HS-27A (cell line): ENCODE data around the gene REST.
"Not testable (repeated sequence)": the region's sequence is repeated elsewhere in the genome, so short reads cannot be mapped to it uniquely, and the experiment has no call there.

Experiments used
- DNase-seq: peaks from one replicate; pipeline ENCODE4 v3.0.0-alpha.2; 2012; ENCODE audit warnings: low read depth, missing footprints

The REST gene

GRCh38 chr4:56908206-56909085 is 746 bp downstream of the REST start:
- peak; percentile 35 for DNase-seq

- peak; percentile 43 for DNase-seq
These were observed 1.6 kb downstream of the REST start for GRCh38 chr4:56909086-56909894.

GRCh38 chr4:56910172-56910967 is 2.7 kb downstream of the REST start:
- DNase-seq, result no peak

GRCh38 chr4:56914336-56914735 is 6.6 kb downstream of the REST start:
- no peak for DNase-seq

GRCh38 chr4:56914977-56915376 is 7.3 kb downstream of the REST start:
- not testable (repeated sequence) for DNase-seq

- no peak for DNase-seq
These were observed 19.5 kb downstream of the REST start for GRCh38 chr4:56927196-56927595.

GRCh38 chr4:56930638-56931037 is 22.9 kb downstream of the REST start:
- DNase-seq, result no peak

- DNase-seq, result no peak
These were observed 24.2 kb downstream of the REST start for GRCh38 chr4:56931924-56932323.

- DNase-seq, result peak; percentile 90
These were observed 29.6 kb downstream of the REST start for GRCh38 chr4:56937262-56937661.

GRCh38 chr4:56939826-56940225 is 32.1 kb downstream of the REST start:
- DNase-seq, result not testable (repeated sequence)

- DNase-seq, result no peak
These were observed 32.7 kb downstream of the REST start for GRCh38 chr4:56940403-56940802.

- DNase-seq, result no peak
These were observed 33.3 kb downstream of the REST start for GRCh38 chr4:56940971-56941370.

- DNase-seq, result no peak
These were observed 33.7 kb downstream of the REST start for GRCh38 chr4:56941403-56941802.

GRCh38 chr4:56953680-56954520 is 46.2 kb downstream of the REST start:
- no peak for DNase-seq

GRCh38 chr4:56958111-56958517 is 50.4 kb downstream of the REST start:
- DNase-seq, result no peak

- no peak for DNase-seq
These were observed 51.4 kb downstream of the REST start for GRCh38 chr4:56959100-56959499.

GRCh38 chr4:56961107-56961500 is 53.4 kb downstream of the REST start:
- no peak for DNase-seq

GRCh38 chr4:56971383-56971782 is 63.7 kb downstream of the REST start:
- DNase-seq, result no peak

- DNase-seq, result no peak
These were observed 64.7 kb downstream of the REST start for GRCh38 chr4:56972389-56972788.

- no peak for DNase-seq
These were observed 65.1 kb downstream of the REST start for GRCh38 chr4:56972809-56973208.

GRCh38 chr4:56973336-56973735 is 65.6 kb downstream of the REST start:
- DNase-seq, result no peak
